Activated T-cell treated with anti-CD3 and anti-CD28 coated beads for 1 hour (primary cell): ENCODE measurements around the gene SSX2IP.
"Not testable (repeated sequence)": the region's sequence is repeated elsewhere in the genome, so short reads cannot be mapped to it uniquely, and the experiment has no call there.

ENCODE experiments used
- DNase-seq: peaks from one replicate; pipeline ENCODE4 v3.0.0-alpha.2; 2020; ENCODE audit warnings: low read depth

The SSX2IP gene

DNA sequence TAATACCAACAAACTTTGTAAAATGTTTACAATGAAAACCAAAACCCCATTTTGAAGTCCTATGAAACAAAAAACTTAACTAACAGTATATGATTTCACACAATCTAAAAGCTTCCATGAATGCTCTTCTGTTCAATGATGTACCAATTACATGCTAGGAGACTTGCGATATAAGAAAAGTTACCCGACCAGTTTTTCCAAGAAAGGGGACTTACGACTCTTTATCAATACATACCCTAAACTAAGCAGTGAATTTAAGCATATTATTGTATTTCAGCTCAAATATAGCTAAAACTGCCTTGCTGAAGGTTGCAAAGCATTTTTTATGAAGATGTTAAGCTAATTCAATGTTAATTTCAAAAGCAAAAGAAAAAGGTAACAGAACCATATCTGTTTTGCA, 15.6 kb downstream of the SSX2IP start:
- no peak for DNase-seq

DNA sequence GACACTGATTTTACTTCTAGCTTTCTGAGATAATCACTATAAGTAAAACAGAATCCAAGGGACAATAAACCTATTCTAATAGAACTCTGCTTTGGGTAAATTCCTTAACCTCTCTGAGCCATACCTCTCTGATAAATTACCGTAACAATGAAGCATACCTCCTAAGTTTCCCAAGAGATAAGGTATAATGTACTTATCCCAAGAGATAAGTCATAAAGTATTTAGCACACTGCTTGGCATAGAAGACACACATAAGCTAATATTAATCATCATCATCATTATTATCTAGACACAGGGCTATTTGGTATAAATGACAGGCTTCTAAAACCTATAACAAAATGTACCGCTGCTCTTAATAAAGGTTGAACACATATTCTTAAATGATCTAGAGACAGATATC, 16.2 kb downstream of the SSX2IP start:
- no peak for DNase-seq

DNA sequence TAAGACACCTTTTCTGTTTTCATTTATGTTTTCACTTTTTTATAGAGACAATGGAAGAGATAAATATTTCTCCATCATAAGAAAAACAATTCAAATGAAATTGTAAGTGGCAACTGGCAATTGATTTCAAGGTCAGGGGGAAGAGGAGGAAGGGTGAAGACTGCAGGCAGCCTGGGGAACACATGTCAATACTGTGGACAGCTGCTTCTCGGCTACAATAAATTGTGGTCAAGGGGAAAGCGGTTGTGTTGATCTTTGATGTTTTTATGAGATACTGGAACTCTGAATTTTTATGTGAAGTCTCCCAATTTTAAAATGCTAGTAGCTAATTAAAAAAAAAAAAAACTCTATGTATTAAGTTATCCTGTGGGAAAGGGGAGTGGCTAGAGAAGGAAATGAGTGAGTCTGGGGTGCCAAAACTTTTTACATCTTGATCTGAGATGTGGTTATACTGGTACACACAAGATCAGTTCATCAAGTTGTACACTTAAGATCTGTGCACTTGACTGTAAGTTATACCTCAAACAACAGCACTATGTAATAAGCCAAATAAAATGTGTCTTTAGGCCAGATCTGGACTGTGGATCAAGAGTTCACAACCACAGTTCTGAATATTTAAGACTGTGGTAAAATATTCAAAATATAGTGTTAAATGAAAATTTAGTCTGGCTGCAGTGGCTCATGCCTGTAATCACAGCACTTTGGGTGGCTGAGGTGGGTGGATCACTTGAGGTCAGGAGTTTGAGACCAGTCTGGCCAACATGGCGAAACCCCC, 18.0 kb downstream of the SSX2IP start:
- no peak for DNase-seq

DNA sequence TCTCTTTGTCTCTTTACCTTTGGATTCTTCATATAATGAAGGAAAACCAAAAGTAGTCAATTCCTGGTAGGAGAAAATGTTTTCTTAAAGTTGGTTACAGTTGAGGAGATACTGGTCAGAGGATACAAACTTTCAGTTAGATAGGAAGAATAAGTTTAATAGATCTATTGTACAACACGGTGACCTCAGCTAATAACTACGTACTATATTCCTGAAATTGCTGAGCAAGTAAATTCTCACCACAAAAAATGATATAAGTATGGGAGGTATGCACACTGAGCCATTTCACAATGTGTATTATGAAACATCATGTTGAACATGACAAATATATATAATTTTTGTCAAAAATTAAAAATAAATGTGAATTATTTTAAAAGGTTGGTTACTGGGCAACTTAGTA, 20.4 kb downstream of the SSX2IP start:
- DNase-seq, result no peak

DNA sequence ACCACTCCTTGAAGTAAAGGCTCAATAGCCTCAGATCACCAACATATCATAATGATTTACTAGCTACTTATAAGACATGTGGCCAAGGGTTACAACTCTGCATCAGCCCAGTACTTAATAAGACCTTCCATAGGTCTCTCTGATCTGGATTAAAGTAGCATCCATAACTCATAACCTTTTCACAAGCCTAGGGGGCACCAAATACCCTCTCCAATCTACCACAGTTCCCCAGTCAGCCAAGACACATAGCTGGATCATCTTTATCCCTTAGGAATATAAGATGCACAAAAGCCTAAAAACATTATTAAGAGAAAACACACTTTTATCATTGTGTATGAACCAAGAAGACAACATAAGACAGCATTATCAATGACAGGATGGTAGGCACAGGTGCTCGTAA, 22.1 kb downstream of the SSX2IP start:
- no peak for DNase-seq

DNA sequence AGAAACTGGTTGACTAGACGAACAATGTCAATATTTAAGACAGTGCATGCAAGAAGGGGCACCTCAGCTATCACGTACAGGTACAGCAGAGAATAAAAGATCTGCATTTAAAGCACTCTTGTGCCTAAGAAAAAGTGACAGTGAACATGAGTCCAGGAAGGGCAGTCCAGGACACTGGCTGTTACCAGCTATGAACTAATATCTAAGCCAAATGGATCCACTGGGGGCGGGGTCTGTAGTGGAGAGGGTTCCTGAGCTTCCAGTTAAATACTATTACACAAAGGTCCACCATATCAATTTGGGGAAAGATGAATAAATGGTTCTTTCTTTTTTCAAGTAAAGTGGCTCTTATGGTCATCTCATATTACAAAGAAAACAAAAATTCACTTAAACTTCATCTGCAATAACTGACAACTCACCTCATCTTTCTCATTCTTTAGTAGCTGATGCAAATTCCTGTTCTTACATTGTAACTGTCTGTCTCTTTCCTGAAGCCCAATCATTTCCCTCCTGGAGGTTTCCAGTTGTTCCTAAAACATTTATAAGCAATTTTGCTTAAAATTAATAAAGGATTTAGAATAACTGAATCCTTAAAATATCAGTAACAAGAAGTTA, 24.5 kb downstream of the SSX2IP start:
- DNase-seq, result no peak

DNA sequence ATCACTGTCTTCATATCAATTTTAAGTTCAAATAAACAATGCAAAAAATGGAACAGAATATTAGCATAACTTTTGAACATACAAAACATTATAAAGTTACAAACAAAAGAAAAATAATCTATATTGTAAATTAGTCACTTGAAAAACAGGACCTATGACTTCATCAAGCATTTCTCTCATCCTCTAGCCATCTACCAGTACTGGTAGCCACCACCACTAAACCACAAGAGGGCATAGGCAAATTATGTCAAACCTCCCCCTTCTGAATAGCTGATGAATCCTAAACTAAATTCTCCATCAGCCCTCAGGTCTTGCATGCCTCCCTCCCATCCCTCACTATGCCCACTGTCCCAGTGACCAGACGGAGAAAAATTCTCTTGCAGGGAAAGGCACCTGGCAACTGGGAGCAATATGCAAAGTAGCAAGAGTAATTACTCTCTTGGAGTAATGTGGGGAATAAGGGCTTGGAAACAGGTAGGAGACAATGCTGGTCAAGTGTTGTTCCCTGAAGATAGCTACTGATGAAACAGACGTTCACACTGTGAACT, 37.1 kb downstream of the SSX2IP start:
- DNase-seq, result no peak

DNA sequence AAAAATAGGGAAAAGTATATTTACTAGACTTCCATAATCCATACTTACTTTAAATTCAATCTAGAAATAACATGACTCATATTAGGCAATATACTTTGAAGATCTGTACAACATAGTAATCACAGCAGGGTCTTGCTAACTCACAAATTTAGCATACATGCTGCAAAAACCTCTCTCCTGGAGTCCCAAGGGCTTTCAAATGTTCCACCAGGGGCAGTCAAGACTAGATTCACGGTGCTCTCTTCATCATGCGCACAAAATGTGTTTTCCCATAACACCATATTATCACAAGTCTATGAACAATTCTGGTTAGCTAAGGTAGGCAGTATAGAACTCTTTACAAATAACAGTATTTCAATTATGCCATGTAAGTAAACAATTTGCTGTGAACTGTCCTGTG, 45.8 kb downstream of the SSX2IP start:
- DNase-seq, result no peak

DNA sequence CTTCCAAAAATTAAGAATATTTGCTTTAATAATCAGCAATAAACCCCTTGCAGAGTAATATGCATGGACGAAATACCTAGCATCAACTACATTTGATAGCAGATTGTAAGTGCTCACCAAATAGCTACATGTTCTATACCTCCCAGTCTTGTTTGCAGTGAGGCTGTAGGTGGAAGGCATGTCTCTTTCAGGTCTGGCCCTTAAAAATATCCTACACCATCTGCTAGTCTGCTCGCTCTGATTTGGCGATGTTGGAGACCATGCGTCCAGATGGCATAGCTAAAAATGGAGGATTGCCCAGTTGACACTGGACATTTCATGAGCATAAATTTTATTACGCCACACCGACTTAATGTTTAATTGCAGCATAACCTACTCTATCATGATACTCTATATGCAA, 47.1 kb downstream of the SSX2IP start:
- no peak for DNase-seq

DNA sequence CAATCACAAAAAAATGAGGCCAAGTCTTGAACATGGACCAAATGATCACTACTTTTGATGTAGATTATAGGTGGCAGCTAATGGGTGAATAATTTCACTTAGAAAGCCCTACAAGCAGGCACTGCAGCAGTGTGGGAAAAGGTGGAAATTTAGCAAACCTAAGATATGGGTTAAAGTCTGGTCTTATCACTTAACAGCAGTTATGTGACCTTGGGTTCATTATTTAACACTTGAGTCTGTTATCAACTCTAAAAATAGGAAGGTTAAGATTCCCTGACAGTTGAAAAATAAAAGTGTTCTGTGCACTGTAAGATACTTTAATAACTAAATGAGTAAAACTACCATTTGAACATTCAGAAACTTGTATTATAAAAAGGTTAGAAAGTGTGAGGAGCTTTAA, 47.5 kb downstream of the SSX2IP start:
- no peak for DNase-seq

DNA sequence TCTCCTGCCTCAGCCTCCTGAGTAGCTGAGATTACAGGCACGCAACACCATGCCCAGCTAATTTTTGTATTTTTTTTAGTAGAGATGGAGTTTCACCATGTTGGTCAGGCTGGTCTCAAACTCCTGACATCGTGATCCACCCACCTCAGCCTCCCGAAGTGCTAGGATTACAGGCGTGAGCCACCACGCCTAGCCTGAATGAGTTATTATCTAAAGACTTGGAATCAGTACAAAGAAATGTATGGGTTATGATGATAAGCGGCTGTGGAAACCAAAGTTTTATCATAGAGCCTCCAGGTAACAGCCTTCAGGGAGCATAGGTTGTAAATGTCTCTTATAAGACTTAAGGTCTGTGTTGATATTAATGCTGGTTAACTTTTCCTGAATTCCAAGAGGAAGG, 50.5 kb downstream of the SSX2IP start:
- not testable (repeated sequence) for DNase-seq

DNA sequence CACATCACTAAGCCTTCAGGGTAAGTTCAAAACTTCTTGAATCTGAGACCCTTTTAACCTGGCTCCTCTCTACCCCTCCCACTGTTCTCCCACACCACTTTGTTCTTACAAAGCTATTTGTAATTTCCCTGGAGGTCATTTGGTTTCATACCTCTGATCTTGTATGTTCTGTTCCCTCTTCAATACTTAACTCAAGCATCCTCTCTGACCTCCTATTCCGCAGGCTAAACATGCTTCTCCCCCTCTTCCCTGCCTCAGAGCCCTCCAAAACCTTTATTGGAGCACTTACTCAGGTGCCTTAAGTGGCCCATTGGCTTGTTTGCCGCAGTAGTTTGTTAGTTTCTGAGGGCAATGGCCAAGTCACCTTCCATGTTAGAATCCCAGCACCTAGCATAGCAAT, 54.8 kb downstream of the SSX2IP start:
- no peak for DNase-seq

DNA sequence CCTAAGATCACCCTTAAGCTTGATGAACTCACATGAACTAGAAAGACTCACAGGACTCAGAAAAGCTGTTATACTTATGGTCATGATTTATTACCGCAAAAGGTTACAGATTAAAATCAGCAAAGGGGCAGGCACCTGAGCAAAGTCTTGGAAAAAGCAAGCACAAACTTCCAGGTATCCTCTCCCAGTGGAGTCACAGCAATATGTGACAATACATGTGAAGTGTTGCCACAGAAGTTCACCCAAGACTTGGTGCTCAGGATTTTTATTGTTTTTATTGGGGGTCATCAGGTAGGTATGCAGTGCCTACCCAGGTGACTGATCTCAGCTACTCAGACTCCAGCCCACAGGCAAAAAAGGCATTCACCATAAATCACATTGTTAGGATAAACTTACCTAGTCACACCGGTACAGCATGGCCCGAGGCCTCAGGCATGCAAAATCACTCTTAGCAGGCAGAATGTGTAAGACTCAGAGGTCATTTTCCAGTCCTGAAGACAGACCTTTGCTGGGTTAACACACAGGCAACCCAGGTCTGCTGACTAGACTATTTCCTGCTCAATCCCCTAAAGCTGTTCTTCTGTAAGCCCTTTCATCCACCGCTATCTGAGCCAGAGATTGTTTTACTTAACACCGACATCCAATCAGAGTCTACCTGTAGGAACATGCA, 55.6 kb downstream of the SSX2IP start:
- DNase-seq, result no peak

DNA sequence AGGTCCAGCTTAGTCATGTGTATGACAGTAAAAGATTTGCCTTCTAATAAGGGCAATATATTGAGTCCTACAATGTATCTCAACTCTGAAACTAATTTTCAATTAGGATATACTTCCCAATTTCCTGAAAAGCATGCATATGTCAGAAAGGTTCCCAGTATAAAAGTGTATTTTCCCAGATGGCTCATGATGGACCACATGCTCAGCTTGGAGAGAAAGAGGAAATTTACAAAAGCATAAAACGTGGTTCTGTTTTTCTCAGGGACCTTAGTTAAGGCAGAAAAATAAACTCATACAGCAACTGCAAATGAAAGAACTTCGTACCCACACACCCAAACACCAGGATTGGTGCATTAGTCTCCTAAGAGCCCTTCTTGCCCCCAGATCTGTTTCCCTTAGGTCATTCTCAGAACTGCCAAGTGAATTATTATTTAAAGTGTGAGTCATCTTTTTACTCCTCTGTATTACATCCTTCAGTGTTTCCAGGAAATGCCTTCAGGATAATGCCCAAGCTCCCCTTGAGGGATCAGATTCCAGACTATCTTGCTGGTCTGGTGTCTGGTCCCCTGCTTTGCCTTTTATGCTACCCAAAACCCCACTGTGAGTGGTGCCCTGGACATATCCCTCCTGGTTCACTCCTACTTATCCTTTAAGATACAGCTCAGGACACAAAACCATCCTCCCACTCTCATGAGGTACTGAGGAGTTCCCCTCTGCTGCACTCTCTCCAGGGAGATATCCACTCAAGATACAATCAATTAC, 57.4 kb downstream of the SSX2IP start:
- no peak for DNase-seq

DNA sequence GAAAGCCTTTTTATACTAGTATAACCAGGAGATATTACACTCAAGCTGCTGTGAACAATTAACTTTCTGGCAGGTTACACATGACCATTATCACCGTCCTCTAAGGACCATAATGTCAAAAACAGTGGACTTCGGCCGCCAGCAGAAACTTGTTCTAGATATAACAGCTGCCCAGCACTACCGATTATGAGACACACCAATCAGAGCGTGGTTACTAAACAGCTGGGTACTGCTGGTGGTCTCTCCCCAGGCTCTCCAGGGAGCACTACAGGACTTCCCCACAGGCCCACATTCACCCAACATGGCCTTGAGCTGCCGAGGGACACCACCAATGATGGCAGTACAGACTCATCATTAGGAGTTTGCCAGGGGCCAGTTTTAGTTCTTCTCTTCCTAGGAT, 58.1 kb downstream of the SSX2IP start:
- DNase-seq, result no peak

DNA sequence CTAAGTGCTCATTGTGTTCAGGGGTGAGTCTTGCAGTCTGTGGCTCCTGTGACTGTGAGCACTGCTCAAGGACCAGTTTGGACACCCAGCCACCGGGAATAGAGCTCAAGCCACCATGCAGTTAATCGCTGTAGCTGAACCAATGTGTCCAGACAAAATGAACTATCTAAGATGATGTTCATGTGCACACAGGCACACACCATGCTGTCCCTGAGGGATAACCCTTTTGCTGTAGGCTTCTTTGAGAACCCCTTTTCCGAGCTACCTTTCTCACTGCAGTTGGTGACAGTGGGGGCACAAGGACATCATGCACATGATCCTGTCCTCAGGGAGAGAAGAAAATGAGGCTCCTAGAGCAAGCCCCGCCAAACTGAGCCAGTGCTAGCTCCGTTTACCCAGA, 65.4 kb downstream of the SSX2IP start:
- DNase-seq, result no peak

DNA sequence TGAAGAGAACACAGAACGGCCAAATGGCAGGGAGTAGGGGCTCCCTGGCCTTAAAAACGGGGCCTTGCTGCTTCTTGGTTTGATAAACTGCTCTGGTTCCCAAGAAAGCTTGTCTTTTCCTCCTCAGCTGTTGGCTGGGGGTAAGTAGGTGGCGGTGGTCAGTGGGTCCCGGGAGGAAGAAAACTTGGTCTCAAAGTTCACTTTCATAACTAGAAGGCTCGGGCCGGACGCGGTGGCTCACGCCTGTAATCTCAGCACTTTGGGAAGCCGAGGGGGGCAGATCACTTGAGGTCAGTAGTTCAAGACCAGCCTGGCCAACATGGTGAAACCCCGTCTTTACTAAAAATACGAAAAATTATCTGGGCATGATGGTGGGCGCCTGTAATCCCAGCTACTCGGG, 68.7 kb downstream of the SSX2IP start:
- no peak for DNase-seq

DNA sequence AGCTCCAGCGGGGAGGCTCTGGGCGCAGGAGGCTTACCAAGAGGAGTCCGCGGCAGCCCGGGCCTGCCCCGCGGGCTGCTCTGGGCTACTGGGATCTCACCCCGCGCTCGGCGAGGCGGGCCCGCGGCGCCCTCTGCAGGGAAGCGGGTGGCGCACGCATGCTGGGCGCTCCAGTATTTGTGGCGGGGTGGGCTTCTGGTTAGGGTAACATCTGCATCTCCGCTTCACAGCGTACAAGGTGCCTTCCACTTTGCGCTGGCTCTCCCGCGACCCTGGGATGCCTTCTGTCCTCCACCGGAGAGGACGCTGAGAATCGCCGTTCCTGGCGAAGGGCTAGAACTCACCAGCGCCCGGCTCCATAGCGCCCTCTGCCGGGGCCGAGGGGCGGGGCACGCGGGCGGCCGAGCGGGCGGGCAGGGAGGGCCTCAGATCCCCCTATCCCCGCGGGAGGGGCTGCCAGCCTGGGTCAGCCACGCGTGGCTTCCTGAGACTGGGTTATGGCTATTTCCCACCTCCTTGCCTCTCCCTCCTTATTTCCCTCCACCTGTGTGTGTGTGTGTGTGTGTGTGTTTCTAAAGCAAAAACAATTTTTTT, 69.4 kb downstream of the SSX2IP start:
- DNase-seq, result peak; percentile 71

DNA sequence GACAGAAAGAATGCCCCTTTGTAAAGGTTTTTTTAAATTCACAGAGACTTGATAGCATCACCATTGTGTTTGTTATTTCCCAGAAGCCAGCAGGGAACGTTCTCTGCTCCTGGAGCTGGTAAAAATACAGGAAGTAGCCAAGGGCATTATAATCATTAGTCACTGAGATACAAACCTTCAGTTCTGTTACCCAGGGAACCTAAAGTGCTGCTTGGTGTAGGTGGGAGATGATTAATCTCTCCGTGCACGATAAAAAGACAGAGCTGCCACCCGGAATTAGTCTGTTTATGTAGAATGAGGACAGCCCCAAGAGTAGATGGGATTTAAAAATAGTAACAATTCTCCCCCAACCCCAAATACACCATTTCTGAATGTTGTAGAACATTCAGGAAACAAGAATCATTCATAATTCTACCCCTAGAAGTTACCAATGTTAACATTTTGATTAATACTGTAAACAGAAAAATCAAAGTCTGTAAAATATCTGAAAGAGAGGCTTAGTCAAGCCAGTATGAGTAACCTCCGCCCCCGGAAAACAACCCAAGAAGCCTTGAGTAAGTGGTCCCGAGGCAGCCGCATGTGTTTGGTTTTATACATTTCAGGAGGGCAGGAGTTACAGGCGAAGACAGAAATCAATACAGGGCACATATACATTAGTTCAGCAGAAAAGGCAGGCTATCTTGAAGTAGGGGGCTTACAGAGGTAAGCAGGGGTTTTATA, 70.7 kb downstream of the SSX2IP start:
- DNase-seq, result no peak

DNA sequence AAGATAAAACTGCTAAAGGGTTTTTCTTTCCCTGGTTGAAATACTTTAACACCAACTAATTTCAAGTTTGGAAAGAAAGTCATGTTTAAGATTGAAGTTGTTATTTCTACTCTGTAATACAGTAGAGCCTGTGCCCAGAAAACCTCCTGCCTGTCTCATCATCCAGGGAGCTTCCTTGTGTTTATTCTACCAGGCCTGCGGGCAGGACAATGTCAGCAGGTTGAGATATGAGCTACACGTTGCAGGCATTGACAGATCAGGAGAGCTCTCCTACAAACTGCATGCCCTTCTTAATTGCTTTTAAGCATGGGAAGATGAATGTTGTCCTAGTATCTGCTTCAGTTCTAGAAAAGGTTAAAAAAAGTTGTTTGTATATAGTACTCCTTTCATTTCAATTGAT, 72.9 kb downstream of the SSX2IP start:
- no peak for DNase-seq

DNA sequence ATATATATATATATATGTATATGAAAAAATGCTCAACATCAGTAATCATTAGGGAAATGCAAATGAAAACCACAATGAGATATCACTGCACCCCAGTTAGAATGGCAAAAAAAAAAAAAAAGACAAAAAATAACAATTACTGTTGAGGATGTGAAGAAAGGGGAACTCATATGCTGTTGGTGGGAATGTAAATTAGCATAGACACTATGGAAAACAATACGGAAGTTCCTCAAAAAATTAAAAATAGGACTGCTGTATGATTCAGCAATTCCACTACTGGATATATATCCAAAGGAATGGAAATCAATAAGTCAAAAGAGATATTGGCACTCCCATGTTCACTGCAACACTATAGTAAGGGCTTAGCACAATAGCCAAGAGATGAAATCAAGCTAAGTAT, 74.5 kb downstream of the SSX2IP start:
- DNase-seq, result no peak
